Measurements from ENCODE around the gene ZDHHC14. TPM values are rescaled to one million over a fixed set of nuclear protein-coding genes. Genes with fewer than 3 reads are reported as not detected.
A peak's percentile ranks its signal among the peaks of the same experiment; 100 is the strongest.

Gene ZDHHC14
- total RNA-seq, 1 experiment from 2014 or later, result 1.7 TPM

DNA sequence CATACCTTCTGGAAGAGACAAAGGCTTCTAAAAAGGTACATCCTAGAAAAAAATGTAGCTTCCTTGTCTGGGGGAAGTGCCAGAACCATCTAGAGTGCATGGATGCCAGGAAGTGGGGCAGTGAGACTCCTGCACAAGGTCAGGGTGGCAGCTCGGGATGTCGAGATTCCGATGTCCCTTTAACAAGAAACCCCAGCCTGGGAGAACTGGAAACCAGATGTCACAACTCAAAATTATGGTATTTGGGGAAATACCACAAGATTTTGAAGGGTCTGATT, 168.4 kb downstream of the ZDHHC14 start:
- H3K27ac Mint-ChIP-seq, result peak overlapping the region in 1 of 3 experiments; percentile 67; a peak in 1 of 7 replicates
- H3K9me3 Mint-ChIP-seq, result peaks cover 0 to 6% of the 10 kb centered on the region in 2 experiments; a peak in 3 of 5 replicates
- H3K4me3 Mint-ChIP-seq, result no peak overlapping the region
- Histone ChIP-seq H2AFZ (ENCODE audit: low read length) (no peak overlapping the region), H2BK120ac (ENCODE audit: low read depth, low read length, poor library complexity, severe bottlenecking) (no peak overlapping the region), H3K18ac (ENCODE audit: insufficient read length, low read depth, low read length) (no peak overlapping the region), H2BK12ac (ENCODE audit: insufficient read length, low read depth, low read length) (no peak overlapping the region), H4K20me1 (ENCODE audit: control insufficient read depth, insufficient read depth, insufficient read length) (no peaks in the 10 kb centered on the region), H3K23ac (ENCODE audit: insufficient read length, low read depth, low read length) (no peak overlapping the region), H3K79me2 (ENCODE audit: insufficient read depth, low read length) (no peaks in the 10 kb centered on the region), H3T11ph (ENCODE audit: low read length) (no peak overlapping the region), H3K79me1 (ENCODE audit: insufficient read depth, low read depth, low read length, poor library complexity, severe bottlenecking) (no peaks in the 10 kb centered on the region), H3K9me3 (ENCODE audit: control insufficient read depth, low read depth, low read length) (no peaks in the 10 kb centered on the region), H3K4me2 (ENCODE audit: insufficient read depth, insufficient read length, low read length) (no peak overlapping the region), H3K27ac (ENCODE audit: insufficient read length, low read depth, low read length) (no peak overlapping the region), H3K9ac (ENCODE audit: extremely low read depth, insufficient read length, low read length) (no peak overlapping the region), H4K91ac (ENCODE audit: insufficient read length, low read depth, low read length) (no peak overlapping the region), H2AK5ac (ENCODE audit: insufficient read length, low read length) (no peak overlapping the region), H3K4ac (ENCODE audit: low read depth, low read length) (no peak overlapping the region), H4K8ac (replicated peaks; ENCODE audit: insufficient read length, low read depth, low read length) (no peak overlapping the region), H3K56ac (ENCODE audit: insufficient read length, low read depth, low read length) (no peak overlapping the region), H3K4me1 (ENCODE audit: insufficient read depth, low read length) (peaks cover 16% of the 10 kb centered on the region), H3K27me3 (ENCODE audit: insufficient read depth, low read length) (no peaks in the 10 kb centered on the region; the same call in 1 of the 2 replicates), H2BK20ac (ENCODE audit: low read depth, low read length, poor library complexity, severe bottlenecking) (no peak overlapping the region), H2BK15ac (ENCODE audit: low read depth, low read length) (no peak overlapping the region), H4K5ac (ENCODE audit: insufficient read length, low read depth, low read length) (no peak overlapping the region), H2BK5ac (ENCODE audit: insufficient read length, low read length) (no peak overlapping the region), H3K14ac (ENCODE audit: insufficient read depth, low read length) (no peak overlapping the region), H3K23me2 (ENCODE audit: insufficient read length, low read depth, low read length, poor library complexity, severe bottlenecking) (no peaks in the 10 kb centered on the region)
- TF ChIP-seq, protein P1, sequence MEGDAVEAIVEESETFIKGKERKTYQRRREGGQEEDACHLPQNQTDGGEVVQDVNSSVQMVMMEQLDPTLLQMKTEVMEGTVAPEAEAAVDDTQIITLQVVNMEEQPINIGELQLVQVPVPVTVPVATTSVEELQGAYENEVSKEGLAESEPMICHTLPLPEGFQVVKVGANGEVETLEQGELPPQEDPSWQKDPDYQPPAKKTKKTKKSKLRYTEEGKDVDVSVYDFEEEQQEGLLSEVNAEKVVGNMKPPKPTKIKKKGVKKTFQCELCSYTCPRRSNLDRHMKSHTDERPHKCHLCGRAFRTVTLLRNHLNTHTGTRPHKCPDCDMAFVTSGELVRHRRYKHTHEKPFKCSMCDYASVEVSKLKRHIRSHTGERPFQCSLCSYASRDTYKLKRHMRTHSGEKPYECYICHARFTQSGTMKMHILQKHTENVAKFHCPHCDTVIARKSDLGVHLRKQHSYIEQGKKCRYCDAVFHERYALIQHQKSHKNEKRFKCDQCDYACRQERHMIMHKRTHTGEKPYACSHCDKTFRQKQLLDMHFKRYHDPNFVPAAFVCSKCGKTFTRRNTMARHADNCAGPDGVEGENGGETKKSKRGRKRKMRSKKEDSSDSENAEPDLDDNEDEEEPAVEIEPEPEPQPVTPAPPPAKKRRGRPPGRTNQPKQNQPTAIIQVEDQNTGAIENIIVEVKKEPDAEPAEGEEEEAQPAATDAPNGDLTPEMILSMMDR (conservative IDR thresholded peaks at IDR 0.05), result no peak
- peaks cover 50% of the 10 kb centered on the region in 2 experiments for H3K4me1 Mint-ChIP-seq
- DNase-seq, result no peak
- peaks cover 45% of the 10 kb centered on the region for H3K27me3 Mint-ChIP-seq (ENCODE audit: low read depth)
- no CpG with 5 or more reads among the region's 3 CpGs for WGBS (ENCODE audit: extremely low coverage, insufficient read length, low lambda C conversion rate)
- H3K36me3 Mint-ChIP-seq (ENCODE audit: insufficient read depth in 1 of 3, low read depth in 3 of 3), result peaks cover 7 to 11% (median 11%) of the 10 kb centered on the region in 3 experiments; a peak in 6 of 7 replicates

Data from H9 (cell line).